Endothelial cell of umbilical vein (primary cell): ENCODE data around the gene POLA1. TPM values are rescaled to one million over a fixed set of nuclear protein-coding genes. Genes with fewer than 3 reads are reported as not detected.

Source experiments
- BruUV-seq: library from RNA; stranded (reverse); fragments of 400-500 nt; replicated peaks from 2 replicates; lab custom pipeline; 2021; lab: Mats Ljungman, UMichigan
- CTCF ChIA-PET: fragments of 300-600, 350-600 bp; sonication (Branson Sonifier 250); formaldehyde crosslinking; loops from one replicate; lab custom pipeline; 2021; ENCODE audit warnings: antibody characterized with exemption, inconsistent platforms; lab: Charles Lee
- POLR2A ChIA-PET: fragments of 300-600, 350-600 bp; sonication (Branson Sonifier 250); formaldehyde crosslinking; loops from one replicate; lab custom pipeline; 2021; ENCODE audit warnings: antibody characterized with exemption, inconsistent platforms; lab: Charles Lee
- DNase-seq: peaks from one replicate; pipeline ENCODE4 v3.0.0-alpha.2; 2011; ENCODE audit warnings: low read depth, low spot score
- FAIRE-seq: peaks from 2 replicates; lab custom pipeline; 2011; peaks lifted over from hg19 to GRCh38; lab: Jason Lieb, UNC
- H2AFZ ChIP-seq: 2 replicates; pipeline ENCODE4 v1.6.0; 2012; ENCODE audit warnings: low read depth, low read length, control low read depth, inconsistent platforms
- H3K27ac ChIP-seq: 2 replicates; pipeline ENCODE4 v1.5.1; 2011; ENCODE audit warnings: low read depth, mild to moderate bottlenecking, control low read depth, low read length, moderate library complexity; ENCODE audit not compliant: insufficient read depth
- H3K27me3 ChIP-seq, 2 experiments: 2 replicates each; pipeline versions ENCODE4 v1.6.0 to v1.6.1; 2011; ENCODE audit warnings: low read length in 2 of 2, mixed read lengths in 1 of 2; ENCODE audit not compliant: control insufficient read depth in 2 of 2, insufficient read depth in 2 of 2
- H3K36me3 ChIP-seq, 2 experiments: 2 replicates in 1 of 2; 3 replicates in 1 of 2; pipeline ENCODE4 v1.5.1; 2011; ENCODE audit warnings: low read length in 2 of 2, mild to moderate bottlenecking in 1 of 2, moderate library complexity in 1 of 2; ENCODE audit not compliant: control insufficient read depth in 2 of 2, insufficient read depth in 2 of 2; ENCODE audit errors: extremely low read depth in 1 of 2
- H3K4me1 ChIP-seq: 3 replicates; pipeline ENCODE4 v1.5.1; 2011; ENCODE audit warnings: mild to moderate bottlenecking, low read length; ENCODE audit not compliant: control insufficient read depth, insufficient read depth; ENCODE audit errors: extremely low read depth
- H3K4me2 ChIP-seq: 2 replicates; pipeline ENCODE4 v1.6.1; 2011; ENCODE audit warnings: low read length, control low read depth, mixed read lengths; ENCODE audit not compliant: insufficient read depth
- H3K4me3 ChIP-seq, 3 experiments: fragments of 200-600 bp in 1 of 3; sonication (generic), shearing (Covaris generic) in 1 of 3; replicated peaks in 1 of 3; 2 replicates each; pipeline ENCODE4 v1.5.1; 2011 to 2016; ENCODE audit warnings: control low read depth in 3 of 3, low read length in 3 of 3, mild to moderate bottlenecking in 2 of 3, inconsistent platforms in 1 of 3, low read depth in 1 of 3, moderate library complexity in 1 of 3; ENCODE audit not compliant: insufficient read depth in 1 of 3
- H3K79me2 ChIP-seq: 2 replicates; pipeline ENCODE4 v1.6.0; 2012; ENCODE audit warnings: low read length, inconsistent platforms; ENCODE audit not compliant: control insufficient read depth, insufficient read depth
- H3K9ac ChIP-seq: replicated peaks from 2 replicates; pipeline ENCODE3; 2011; ENCODE audit warnings: low read length, control low read depth; ENCODE audit not compliant: insufficient read depth; ENCODE audit errors: extremely low read depth
- H3K9me1 ChIP-seq: replicated peaks from 3 replicates; pipeline ENCODE4 v1.6.0; 2011; ENCODE audit warnings: mild to moderate bottlenecking, low read length; ENCODE audit not compliant: control insufficient read depth, insufficient read depth; ENCODE audit errors: extremely low read depth
- H3K9me3 ChIP-seq: replicated peaks from 2 replicates; pipeline ENCODE4 v1.5.1; 2012; ENCODE audit warnings: low read length, inconsistent platforms; ENCODE audit not compliant: control insufficient read depth, insufficient read depth
- H4K20me1 ChIP-seq: replicated peaks from 2 replicates; pipeline ENCODE3; 2011; ENCODE audit warnings: mild to moderate bottlenecking, low read length; ENCODE audit not compliant: control insufficient read depth, insufficient read depth; ENCODE audit errors: extremely low read depth
- CTCF ChIP-seq, 2 donors: IDR thresholded peaks; 1 replicate in 1 of 2; 2 replicates in 1 of 2; pipeline ENCODE4 v1.5.1; 2011; ENCODE audit warnings: low read length in 2 of 2, mild to moderate bottlenecking in 2 of 2, moderate library complexity in 2 of 2, control low read depth in 1 of 2, inconsistent platforms in 1 of 2, low read depth in 1 of 2; ENCODE audit not compliant: insufficient read depth in 1 of 2; ENCODE audit errors: extremely low read depth in 1 of 2
- EZH2 ChIP-seq: IDR thresholded peaks from 2 replicates; pipeline ENCODE4 v1.6.1; 2012; ENCODE audit warnings: borderline replicate concordance, low read depth, mild to moderate bottlenecking, moderate library complexity, low read length, inconsistent platforms; ENCODE audit not compliant: severe bottlenecking
- FOS ChIP-seq: IDR thresholded peaks from 2 replicates; pipeline ENCODE4 v1.6.1; 2011; ENCODE audit warnings: mild to moderate bottlenecking, low read length, moderate library complexity, borderline replicate concordance; ENCODE audit not compliant: insufficient read depth
- GATA2 ChIP-seq: IDR thresholded peaks from 2 replicates; pipeline ENCODE4 v1.7.0; 2011; ENCODE audit warnings: low read depth, mild to moderate bottlenecking, moderate library complexity, mixed read lengths, low read length; ENCODE audit not compliant: insufficient read length, insufficient read depth
- JUN ChIP-seq: IDR thresholded peaks from 2 replicates; pipeline ENCODE4 v1.6.1; 2011; ENCODE audit warnings: borderline replicate concordance, low read depth; ENCODE audit not compliant: insufficient read length, insufficient read depth
- MAX ChIP-seq: IDR thresholded peaks from 2 replicates; pipeline ENCODE4 v1.6.1; 2011; ENCODE audit not compliant: insufficient read depth, insufficient read length
- MYC ChIP-seq: IDR thresholded peaks from one replicate; pipeline ENCODE4 v1.6.1; 2011; ENCODE audit warnings: mild to moderate bottlenecking, low read depth, low read length
- POLR2A ChIP-seq: IDR thresholded peaks from 2 replicates; pipeline ENCODE4 v1.6.1; 2012; ENCODE audit warnings: low read depth, mild to moderate bottlenecking, control low read depth, low read length
- POLR2AphosphoS5 ChIP-seq: IDR thresholded peaks from 2 replicates; pipeline ENCODE4 v1.6.1; 2012; ENCODE audit warnings: low read depth, mild to moderate bottlenecking, control low read depth, low read length, moderate library complexity; ENCODE audit not compliant: insufficient read depth
- dilution Hi-C: fragments of 300-500 bp; cut with MboI; formaldehyde crosslinking; loops from one replicate; pipeline ENCODE4 v1.15.0; 2019; ENCODE audit warnings: low sequenced_read_pairs; ENCODE audit not compliant: extremely low pct_ligation_motif_present
- intact Hi-C: fragments of 100-400 bp; cut with micrococcal nuclease; formaldehyde crosslinking; loops from one replicate; pipeline ENCODE4 v1.10.0; 2022
- polyA plus RNA-seq, 4 experiments: library from polyadenylated mRNA; depleted of rRNA in 3 of 4; stranded (reverse) in 3 of 4; unstranded in 1 of 4; fragments of >200 nt; gene quantifications; 2 replicates each; pipeline versions ENCODE4 v1.2.1 to v1.2.3, GENCODE V29; 2011 to 2012; ENCODE audit warnings: missing spikeins in 1 of 4
- total RNA-seq: library from RNA; stranded (reverse); gene quantifications from 2 replicates; pipeline ENCODE4 v1.2.3, GENCODE V29; 2021

The POLA1 gene
- total and polyA plus RNA-seq, 2 donors (not counting 3 experiments of a cell fraction or from before 2014, with no cell fraction given) = 1.8 to 18.6 TPM

GRCh38 chrX:25010784-25011588 is 317.3 kb downstream of the POLA1 start:
- Histone ChIP-seq H4K20me1 (no peaks in the 10 kb centered on the region), H2AFZ (no peak overlapping the region), H3K4me1 (no peaks in the 10 kb centered on the region), H3K79me2 (no peaks in the 10 kb centered on the region), H3K36me3 (no peaks in the 10 kb centered on the region), H3K4me2 (no peak overlapping the region), H3K9me1 (no peaks in the 10 kb centered on the region), H3K27ac (no peak overlapping the region), H3K9ac (no peak overlapping the region), H3K9me3 (no peaks in the 10 kb centered on the region), H3K27me3 (peaks cover 76 to 93% of the 10 kb centered on the region in 2 experiments), H3K4me3 (no peak overlapping the region)
- dilution Hi-C loops (no loop called here), intact Hi-C loops (no loop called here)
- BruUV-seq = no TSS peak
- no peak for DNase-seq
- TF ChIP-seq MAX (no peak), MYC (no peak), CTCF (IDR thresholded peaks at IDR 0.05; ENCODE audit: extremely low read depth in 1 of 2, insufficient read depth in 1 of 2, low read depth in 1 of 2, low read length in 2 of 2) (no peak), FOS (no peak), EZH2 (no peak), GATA2 (no peak), JUN (no peak), POLR2A (no peak), POLR2AphosphoS5 (no peak)
- FAIRE-seq = no peak
- POLR2A ChIA-PET = no interaction called here
- CTCF ChIA-PET = no interaction called here
